Measurements from ENCODE around the gene DYNLT5. TPM values are rescaled to one million over a fixed set of nuclear protein-coding genes. Genes with fewer than 3 reads are reported as not detected.

DYNLT5 gene
- total RNA-seq, 1 experiment from 2014 or later = 1.3 TPM

DNA sequence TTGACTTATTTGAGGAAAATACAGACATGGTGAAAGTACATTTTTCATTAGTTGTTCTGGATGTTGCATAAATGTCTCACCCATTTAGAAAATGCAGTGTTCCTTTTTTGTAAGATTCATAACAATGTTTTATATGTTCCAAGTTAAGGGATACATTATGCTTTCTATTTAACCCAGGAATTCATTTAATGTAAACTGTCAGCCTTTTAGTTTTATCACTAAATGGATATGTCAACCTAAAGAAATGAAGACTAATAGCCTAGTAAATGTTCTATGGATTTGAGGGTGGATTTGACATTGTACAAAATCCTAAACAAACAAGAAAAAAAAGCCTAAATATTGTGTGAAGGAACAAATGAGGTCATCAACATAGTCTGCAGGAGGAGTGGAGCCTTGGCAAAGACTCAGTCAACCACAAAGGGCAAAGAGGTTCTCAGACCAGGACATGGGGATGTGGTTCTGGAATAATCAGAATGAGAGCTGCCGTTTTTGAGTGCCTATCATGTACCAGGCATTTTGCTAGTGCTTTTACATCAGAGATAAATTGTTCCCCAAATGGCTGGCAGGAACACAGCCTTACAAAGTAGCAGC is 57.6 kb downstream of the DYNLT5 start:
- DNase-seq (ENCODE audit: low spot score) (no peak), ATAC-seq (no peak)
- TF ChIP-seq, protein P1, sequence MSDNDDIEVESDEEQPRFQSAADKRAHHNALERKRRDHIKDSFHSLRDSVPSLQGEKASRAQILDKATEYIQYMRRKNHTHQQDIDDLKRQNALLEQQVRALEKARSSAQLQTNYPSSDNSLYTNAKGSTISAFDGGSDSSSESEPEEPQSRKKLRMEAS (CRISPR knock-in tag; IDR thresholded peaks at IDR 0.05) = no peak
- TF ChIP-seq, protein P2, sequence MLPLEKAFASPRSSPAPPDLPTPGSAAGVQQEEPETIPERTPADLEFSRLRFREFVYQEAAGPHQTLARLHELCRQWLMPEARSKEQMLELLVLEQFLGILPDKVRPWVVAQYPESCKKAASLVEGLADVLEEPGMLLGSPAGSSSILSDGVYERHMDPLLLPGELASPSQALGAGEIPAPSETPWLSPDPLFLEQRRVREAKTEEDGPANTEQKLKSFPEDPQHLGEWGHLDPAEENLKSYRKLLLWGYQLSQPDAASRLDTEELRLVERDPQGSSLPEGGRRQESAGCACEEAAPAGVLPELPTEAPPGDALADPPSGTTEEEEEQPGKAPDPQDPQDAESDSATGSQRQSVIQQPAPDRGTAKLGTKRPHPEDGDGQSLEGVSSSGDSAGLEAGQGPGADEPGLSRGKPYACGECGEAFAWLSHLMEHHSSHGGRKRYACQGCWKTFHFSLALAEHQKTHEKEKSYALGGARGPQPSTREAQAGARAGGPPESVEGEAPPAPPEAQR (CRISPR knock-in tag; IDR thresholded peaks at IDR 0.05) = no peak
- TF ChIP-seq, protein P3, sequence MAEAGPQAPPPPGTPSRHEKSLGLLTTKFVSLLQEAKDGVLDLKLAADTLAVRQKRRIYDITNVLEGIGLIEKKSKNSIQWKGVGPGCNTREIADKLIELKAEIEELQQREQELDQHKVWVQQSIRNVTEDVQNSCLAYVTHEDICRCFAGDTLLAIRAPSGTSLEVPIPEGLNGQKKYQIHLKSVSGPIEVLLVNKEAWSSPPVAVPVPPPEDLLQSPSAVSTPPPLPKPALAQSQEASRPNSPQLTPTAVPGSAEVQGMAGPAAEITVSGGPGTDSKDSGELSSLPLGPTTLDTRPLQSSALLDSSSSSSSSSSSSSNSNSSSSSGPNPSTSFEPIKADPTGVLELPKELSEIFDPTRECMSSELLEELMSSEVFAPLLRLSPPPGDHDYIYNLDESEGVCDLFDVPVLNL (CRISPR knock-in tag; IDR thresholded peaks at IDR 0.05; ENCODE audit: borderline replicate concordance, low read depth) = no peak
- no peak for TF ChIP-seq PRRX2 (CRISPR knock-in tag; IDR thresholded peaks at IDR 0.05)
- TF ChIP-seq, protein P4, sequence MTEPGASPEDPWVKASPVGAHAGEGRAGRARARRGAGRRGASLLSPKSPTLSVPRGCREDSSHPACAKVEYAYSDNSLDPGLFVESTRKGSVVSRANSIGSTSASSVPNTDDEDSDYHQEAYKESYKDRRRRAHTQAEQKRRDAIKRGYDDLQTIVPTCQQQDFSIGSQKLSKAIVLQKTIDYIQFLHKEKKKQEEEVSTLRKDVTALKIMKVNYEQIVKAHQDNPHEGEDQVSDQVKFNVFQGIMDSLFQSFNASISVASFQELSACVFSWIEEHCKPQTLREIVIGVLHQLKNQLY (CRISPR knock-in tag; IDR thresholded peaks at IDR 0.05) = no peak
- Mint-ChIP-seq H3K4me1 (no peaks in the 10 kb centered on the region), H3K27ac (no peak overlapping the region), H3K9me3 (no peaks in the 10 kb centered on the region), H3K27me3 (ENCODE audit: low read depth) (no peaks in the 10 kb centered on the region; the same call in 1 of the 2 replicates), H3K4me3 (no peak overlapping the region), H3K36me3 (no peaks in the 10 kb centered on the region)
- ChIA-PET POLR2A (no interaction called here), CTCF (no interaction called here)

DNA sequence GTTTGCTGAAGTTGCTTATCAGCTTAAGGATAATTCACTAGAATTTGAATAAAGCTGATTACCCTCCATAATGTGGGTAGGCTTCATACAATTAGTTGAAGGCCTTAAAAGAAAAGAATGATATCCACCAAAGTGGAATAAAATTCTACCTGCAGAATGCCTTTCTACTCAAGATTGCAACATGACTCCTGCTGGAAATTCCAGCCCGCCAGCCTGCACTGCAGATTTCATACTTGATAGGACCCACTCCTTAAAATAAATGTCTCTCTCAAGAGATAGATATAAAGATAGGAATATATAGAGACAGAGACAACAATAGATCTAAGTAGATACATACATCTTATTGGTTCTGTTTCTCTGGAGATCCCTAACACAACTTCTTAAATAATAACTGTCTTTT is 72.5 kb downstream of the DYNLT5 start:
- Mint-ChIP-seq H3K36me3 (no peaks in the 10 kb centered on the region), H3K27ac (no peak overlapping the region), H3K4me1 (no peaks in the 10 kb centered on the region), H3K9me3 (peaks cover 4% of the 10 kb centered on the region), H3K27me3 (ENCODE audit: low read depth) (no peaks in the 10 kb centered on the region), H3K4me3 (no peak overlapping the region)
- TF ChIP-seq TCF7 (CRISPR knock-in tag; IDR thresholded peaks at IDR 0.05; ENCODE audit: low read depth) (no peak), KAT7 (CRISPR knock-in tag; IDR thresholded peaks at IDR 0.05; ENCODE audit: borderline replicate concordance) (no peak), SMAD4 (CRISPR knock-in tag; IDR thresholded peaks at IDR 0.05) (no peak), TEAD4 (CRISPR knock-in tag; IDR thresholded peaks at IDR 0.05) (no peak), TP53 (CRISPR knock-in tag; IDR thresholded peaks at IDR 0.05) (no peak), ZNF232 (CRISPR knock-in tag; IDR thresholded peaks at IDR 0.05) (no peak)
- TF ChIP-seq, protein P5, sequence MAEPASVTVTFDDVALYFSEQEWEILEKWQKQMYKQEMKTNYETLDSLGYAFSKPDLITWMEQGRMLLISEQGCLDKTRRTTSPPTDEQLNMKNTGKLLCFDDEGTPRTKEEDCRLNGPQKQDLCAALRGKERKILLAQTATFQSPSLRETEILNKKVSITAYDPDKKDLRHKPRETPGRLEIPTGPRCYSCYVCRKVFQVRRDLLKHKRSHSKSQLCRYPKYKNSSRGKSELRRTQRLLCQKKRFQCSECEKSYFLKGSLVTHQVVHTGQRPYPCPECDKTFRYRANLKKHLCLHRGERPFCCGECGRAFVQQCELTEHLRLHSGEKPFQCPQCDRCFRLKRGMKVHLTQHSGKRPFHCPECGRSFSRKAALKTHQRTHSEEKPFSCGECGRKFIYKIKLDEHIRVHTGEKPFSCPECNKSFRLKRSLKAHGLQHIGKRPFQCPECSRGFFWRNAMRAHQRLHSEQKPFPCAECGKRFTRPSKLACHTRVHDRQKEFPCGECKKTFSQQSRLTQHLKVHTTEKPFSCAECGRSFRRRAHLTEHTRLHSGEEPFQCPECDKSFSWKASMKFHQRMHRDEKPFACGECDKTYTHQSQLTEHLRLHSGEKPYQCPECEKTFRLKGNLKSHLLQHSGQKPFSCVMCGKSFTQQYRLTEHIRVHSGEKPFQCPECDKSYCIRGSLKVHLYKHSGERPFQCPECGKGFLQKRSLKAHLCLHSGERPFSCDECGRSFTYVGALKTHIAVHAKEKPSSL (CRISPR knock-in tag; conservative IDR thresholded peaks at IDR 0.05) = no peak
- TF ChIP-seq, protein P6, sequence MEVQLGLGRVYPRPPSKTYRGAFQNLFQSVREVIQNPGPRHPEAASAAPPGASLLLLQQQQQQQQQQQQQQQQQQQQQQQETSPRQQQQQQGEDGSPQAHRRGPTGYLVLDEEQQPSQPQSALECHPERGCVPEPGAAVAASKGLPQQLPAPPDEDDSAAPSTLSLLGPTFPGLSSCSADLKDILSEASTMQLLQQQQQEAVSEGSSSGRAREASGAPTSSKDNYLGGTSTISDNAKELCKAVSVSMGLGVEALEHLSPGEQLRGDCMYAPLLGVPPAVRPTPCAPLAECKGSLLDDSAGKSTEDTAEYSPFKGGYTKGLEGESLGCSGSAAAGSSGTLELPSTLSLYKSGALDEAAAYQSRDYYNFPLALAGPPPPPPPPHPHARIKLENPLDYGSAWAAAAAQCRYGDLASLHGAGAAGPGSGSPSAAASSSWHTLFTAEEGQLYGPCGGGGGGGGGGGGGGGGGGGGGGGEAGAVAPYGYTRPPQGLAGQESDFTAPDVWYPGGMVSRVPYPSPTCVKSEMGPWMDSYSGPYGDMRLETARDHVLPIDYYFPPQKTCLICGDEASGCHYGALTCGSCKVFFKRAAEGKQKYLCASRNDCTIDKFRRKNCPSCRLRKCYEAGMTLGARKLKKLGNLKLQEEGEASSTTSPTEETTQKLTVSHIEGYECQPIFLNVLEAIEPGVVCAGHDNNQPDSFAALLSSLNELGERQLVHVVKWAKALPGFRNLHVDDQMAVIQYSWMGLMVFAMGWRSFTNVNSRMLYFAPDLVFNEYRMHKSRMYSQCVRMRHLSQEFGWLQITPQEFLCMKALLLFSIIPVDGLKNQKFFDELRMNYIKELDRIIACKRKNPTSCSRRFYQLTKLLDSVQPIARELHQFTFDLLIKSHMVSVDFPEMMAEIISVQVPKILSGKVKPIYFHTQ (CRISPR knock-in tag; IDR thresholded peaks at IDR 0.05) = no peak
- TF ChIP-seq, protein P7, sequence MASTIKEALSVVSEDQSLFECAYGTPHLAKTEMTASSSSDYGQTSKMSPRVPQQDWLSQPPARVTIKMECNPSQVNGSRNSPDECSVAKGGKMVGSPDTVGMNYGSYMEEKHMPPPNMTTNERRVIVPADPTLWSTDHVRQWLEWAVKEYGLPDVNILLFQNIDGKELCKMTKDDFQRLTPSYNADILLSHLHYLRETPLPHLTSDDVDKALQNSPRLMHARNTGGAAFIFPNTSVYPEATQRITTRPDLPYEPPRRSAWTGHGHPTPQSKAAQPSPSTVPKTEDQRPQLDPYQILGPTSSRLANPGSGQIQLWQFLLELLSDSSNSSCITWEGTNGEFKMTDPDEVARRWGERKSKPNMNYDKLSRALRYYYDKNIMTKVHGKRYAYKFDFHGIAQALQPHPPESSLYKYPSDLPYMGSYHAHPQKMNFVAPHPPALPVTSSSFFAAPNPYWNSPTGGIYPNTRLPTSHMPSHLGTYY (CRISPR knock-in tag; IDR thresholded peaks at IDR 0.05) = no peak
- DNase-seq (ENCODE audit: low spot score) (no peak), ATAC-seq (no peak)
- ChIA-PET CTCF (no interaction called here), POLR2A (no interaction called here)

Other genes starting within 250 kb of the DYNLT5 start
- gene SGIP1, start 218.3 kb upstream of the DYNLT5 start, total RNA-seq (2021) = 3.2 to 3.9 TPM (median 3.3 TPM) in 3 replicates
- gene INSL5, start 48.8 kb downstream of the DYNLT5 start, total RNA-seq (2021) = not detected in 3 replicates
- gene DNAI4, start 172.4 kb downstream of the DYNLT5 start, total RNA-seq (2021) = 1.6 to 2.7 TPM (median 2.1 TPM) in 3 replicates
- 30.0 to 31.0 TPM (median 30.4 TPM) in 3 replicates for gene MIER1, start 172.5 kb downstream of the DYNLT5 start, total RNA-seq (2021)

Data from WTC11 (cell line).